ENCODE measurements around the gene DCAF16. TPM values are rescaled to one million over a fixed set of nuclear protein-coding genes. Genes with fewer than 3 reads are reported as not detected.

Gene DCAF16
- total RNA-seq, 1 donor from 2014 or later = 26.5 TPM

- peaks cover 39% of the 10 kb centered on the region for H3K4me1 ChIP-seq
- H3K36me3 ChIP-seq = peaks cover 0 to 18% of the 10 kb centered on the region in 2 donors
- no peak for DNase-seq (ENCODE audit: extremely low spot score in 2 of 2)
- no peaks in the 10 kb centered on the region for H3K9me3 ChIP-seq
- H3K4me3 ChIP-seq = no peak overlapping the region
- H3K27me3 ChIP-seq = no peaks in the 10 kb centered on the region
- TF ChIP-seq POLR2AphosphoS5 (IDR thresholded peaks at IDR 0.05; ENCODE audit: insufficient read depth in 1 of 2, low read depth in 1 of 2) = no peak
- TF ChIP-seq POLR2A (IDR thresholded peaks at IDR 0.05) = no peak
- TF ChIP-seq, protein P1, sequence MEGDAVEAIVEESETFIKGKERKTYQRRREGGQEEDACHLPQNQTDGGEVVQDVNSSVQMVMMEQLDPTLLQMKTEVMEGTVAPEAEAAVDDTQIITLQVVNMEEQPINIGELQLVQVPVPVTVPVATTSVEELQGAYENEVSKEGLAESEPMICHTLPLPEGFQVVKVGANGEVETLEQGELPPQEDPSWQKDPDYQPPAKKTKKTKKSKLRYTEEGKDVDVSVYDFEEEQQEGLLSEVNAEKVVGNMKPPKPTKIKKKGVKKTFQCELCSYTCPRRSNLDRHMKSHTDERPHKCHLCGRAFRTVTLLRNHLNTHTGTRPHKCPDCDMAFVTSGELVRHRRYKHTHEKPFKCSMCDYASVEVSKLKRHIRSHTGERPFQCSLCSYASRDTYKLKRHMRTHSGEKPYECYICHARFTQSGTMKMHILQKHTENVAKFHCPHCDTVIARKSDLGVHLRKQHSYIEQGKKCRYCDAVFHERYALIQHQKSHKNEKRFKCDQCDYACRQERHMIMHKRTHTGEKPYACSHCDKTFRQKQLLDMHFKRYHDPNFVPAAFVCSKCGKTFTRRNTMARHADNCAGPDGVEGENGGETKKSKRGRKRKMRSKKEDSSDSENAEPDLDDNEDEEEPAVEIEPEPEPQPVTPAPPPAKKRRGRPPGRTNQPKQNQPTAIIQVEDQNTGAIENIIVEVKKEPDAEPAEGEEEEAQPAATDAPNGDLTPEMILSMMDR (IDR thresholded peaks at IDR 0.05) = no peak
- H3K27ac ChIP-seq = no peak overlapping the region
- intact Hi-C loops (cut with DNase I) = no loop called here
These were observed 4.9 kb downstream of the DCAF16 start for GRCh38 chr4:17805580-17806155.

DNA sequence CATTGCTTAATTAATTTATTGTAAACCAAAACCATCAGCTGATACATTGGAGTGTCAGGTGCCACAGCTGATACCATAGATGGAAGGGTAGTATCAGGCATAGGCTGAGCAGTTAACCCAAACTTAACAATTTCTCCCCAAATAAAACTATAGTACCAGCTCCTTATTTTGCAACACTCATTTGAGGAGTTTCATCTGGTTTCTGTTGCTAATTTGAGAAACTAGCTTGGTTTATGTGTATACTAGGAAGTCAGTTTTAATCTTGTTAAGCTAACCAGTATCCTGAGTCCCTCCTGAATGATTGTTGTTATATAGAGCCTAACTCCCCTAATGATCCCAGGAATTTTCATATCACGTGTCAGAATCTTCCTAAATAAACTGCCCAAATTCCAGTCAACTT is 12.7 kb downstream of the DCAF16 start:
- Histone ChIP-seq H3K9me3 (no peaks in the 10 kb centered on the region), H3K36me3 (peaks cover 0 to 5% of the 10 kb centered on the region in 2 donors), H3K4me1 (no peaks in the 10 kb centered on the region), H3K27me3 (no peaks in the 10 kb centered on the region), H3K27ac (no peak overlapping the region), H3K4me3 (no peak overlapping the region)
- no peak for DNase-seq (ENCODE audit: extremely low spot score in 2 of 2)
- intact Hi-C loops (cut with DNase I) = no loop called here
- TF ChIP-seq POLR2A (IDR thresholded peaks at IDR 0.05) (no peak), POLR2AphosphoS5 (IDR thresholded peaks at IDR 0.05; ENCODE audit: insufficient read depth in 1 of 2, low read depth in 1 of 2) (no peak)
- TF ChIP-seq, protein P1 (IDR thresholded peaks at IDR 0.05) = no peak

DNA sequence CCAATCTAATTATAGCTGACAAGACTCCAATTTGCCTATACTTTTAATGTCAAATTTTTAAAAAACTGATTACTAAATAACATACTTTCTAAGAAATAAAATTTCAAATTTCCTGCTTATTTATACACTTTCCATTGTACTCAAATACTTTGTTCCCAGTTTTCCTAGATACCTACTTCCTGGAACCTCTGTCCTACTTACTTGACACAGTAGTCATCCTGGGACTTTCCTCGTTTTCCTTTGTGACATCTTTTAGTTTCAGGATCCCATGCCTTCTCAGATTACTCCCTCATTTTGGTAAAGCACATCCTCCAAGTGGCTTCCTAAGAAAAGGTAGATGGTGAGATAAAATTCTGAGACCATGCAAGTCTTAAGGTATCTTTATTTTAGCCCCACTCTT is 15.8 kb downstream of the DCAF16 start:
- DNase-seq (ENCODE audit: extremely low spot score in 2 of 2) = no peak
- intact Hi-C loops (cut with DNase I) = no loop called here
- TF ChIP-seq POLR2AphosphoS5 (IDR thresholded peaks at IDR 0.05; ENCODE audit: insufficient read depth in 1 of 2, low read depth in 1 of 2) = no peak
- TF ChIP-seq POLR2A (IDR thresholded peaks at IDR 0.05) = no peak
- TF ChIP-seq, protein P1 (IDR thresholded peaks at IDR 0.05) = no peak
- Histone ChIP-seq H3K9me3 (no peaks in the 10 kb centered on the region), H3K4me3 (no peak overlapping the region), H3K36me3 (peaks cover 0 to 8% of the 10 kb centered on the region in 2 donors), H3K27ac (no peak overlapping the region), H3K27me3 (no peaks in the 10 kb centered on the region), H3K4me1 (no peaks in the 10 kb centered on the region)

- intact Hi-C loops (cut with DNase I) = no loop called here
- peaks cover 0 to 3% of the 10 kb centered on the region in 2 donors for H3K36me3 ChIP-seq
- TF ChIP-seq POLR2A (IDR thresholded peaks at IDR 0.05) (no peak), POLR2AphosphoS5 (IDR thresholded peaks at IDR 0.05; ENCODE audit: insufficient read depth in 1 of 2, low read depth in 1 of 2) (no peak)
- TF ChIP-seq, protein P1 (IDR thresholded peaks at IDR 0.05) = no peak
These were observed 21.6 kb downstream of the DCAF16 start for GRCh38 chr4:17788956-17789355.

GRCh38 chr4:17787315-17787714 is 23.2 kb downstream of the DCAF16 start:
- peaks cover 0 to 3% of the 10 kb centered on the region in 2 donors for H3K36me3 ChIP-seq

More at GRCh38 chr4:17788956-17789355, 21.6 kb downstream of the DCAF16 start:
- H3K4me1 ChIP-seq = no peaks in the 10 kb centered on the region
- no peak overlapping the region for H3K4me3 ChIP-seq
- no peak overlapping the region for H3K27ac ChIP-seq
- no peaks in the 10 kb centered on the region for H3K9me3 ChIP-seq
- no peaks in the 10 kb centered on the region for H3K27me3 ChIP-seq
- no peak for DNase-seq (ENCODE audit: extremely low spot score in 2 of 2)

More at GRCh38 chr4:17787315-17787714, 23.2 kb downstream of the DCAF16 start:
- no peaks in the 10 kb centered on the region for H3K9me3 ChIP-seq
- H3K27ac ChIP-seq = no peak overlapping the region
- no peak for DNase-seq (ENCODE audit: extremely low spot score in 2 of 2)
- intact Hi-C loops (cut with DNase I) = no loop called here
- H3K4me3 ChIP-seq = no peak overlapping the region
- no peaks in the 10 kb centered on the region for H3K27me3 ChIP-seq
- TF ChIP-seq POLR2AphosphoS5 (IDR thresholded peaks at IDR 0.05; ENCODE audit: insufficient read depth in 1 of 2, low read depth in 1 of 2) (no peak), POLR2A (IDR thresholded peaks at IDR 0.05) (no peak)
- TF ChIP-seq, protein P1 (IDR thresholded peaks at IDR 0.05) = no peak
- H3K4me1 ChIP-seq = no peaks in the 10 kb centered on the region

Measured in vagina (tissue), 2 donors.